ENCODE data around the gene PCNX2.

DNA sequence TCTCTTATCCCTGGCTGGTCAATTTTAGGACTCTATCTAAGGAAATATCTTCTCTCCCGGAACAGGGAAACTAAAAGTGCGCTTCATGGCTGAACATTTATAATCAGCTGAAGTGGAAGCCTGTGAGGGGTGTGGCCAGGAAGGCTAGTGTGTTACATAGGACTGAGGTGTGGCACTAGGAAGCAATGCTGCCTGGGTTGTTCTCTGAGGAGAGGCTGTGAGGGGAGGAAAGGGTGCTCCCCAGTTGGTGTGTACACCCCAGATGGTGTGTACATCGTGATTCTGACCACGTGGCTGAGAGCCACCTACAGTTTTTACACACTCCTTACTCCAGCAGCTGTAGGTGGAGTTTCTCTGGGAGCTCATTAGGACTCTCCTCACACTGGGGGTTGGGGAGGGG is 328.9 kb downstream of the PCNX2 start:
- TF ChIP-seq, protein P1, sequence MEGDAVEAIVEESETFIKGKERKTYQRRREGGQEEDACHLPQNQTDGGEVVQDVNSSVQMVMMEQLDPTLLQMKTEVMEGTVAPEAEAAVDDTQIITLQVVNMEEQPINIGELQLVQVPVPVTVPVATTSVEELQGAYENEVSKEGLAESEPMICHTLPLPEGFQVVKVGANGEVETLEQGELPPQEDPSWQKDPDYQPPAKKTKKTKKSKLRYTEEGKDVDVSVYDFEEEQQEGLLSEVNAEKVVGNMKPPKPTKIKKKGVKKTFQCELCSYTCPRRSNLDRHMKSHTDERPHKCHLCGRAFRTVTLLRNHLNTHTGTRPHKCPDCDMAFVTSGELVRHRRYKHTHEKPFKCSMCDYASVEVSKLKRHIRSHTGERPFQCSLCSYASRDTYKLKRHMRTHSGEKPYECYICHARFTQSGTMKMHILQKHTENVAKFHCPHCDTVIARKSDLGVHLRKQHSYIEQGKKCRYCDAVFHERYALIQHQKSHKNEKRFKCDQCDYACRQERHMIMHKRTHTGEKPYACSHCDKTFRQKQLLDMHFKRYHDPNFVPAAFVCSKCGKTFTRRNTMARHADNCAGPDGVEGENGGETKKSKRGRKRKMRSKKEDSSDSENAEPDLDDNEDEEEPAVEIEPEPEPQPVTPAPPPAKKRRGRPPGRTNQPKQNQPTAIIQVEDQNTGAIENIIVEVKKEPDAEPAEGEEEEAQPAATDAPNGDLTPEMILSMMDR (IDR thresholded peaks at IDR 0.05) = no peak
- no peak for TF ChIP-seq EZH2 (IDR thresholded peaks at IDR 0.05; ENCODE audit: borderline replicate concordance, insufficient read depth, low read depth, low read length, poor library complexity, severe bottlenecking)

All from B cell (primary cell).